Osteoblast (primary cell): Measurements from ENCODE around the gene TCFL5. TPM values are rescaled to one million over a fixed set of nuclear protein-coding genes. Genes with fewer than 3 reads are reported as not detected.

ENCODE experiments used
- DNase-seq: peaks from one replicate; pipeline ENCODE4 v3.0.0; 2011; ENCODE audit warnings: low spot score, mixed read lengths; ENCODE audit not compliant: insufficient read length; ENCODE audit errors: missing footprints
- H2AFZ ChIP-seq: 2 replicates; pipeline ENCODE4 v1.6.0; 2011; ENCODE audit warnings: mild to moderate bottlenecking, low read length
- H3K27ac ChIP-seq: 2 replicates; pipeline ENCODE4 v1.5.1; 2011; ENCODE audit warnings: mild to moderate bottlenecking, low read depth, low read length, moderate library complexity
- H3K27me3 ChIP-seq: 2 replicates; pipeline ENCODE4 v1.6.0; 2012; ENCODE audit warnings: mild to moderate bottlenecking, control low read depth, inconsistent platforms, low read length, moderate library complexity; ENCODE audit not compliant: insufficient read depth
- H3K36me3 ChIP-seq: 2 replicates; pipeline ENCODE4 v1.5.1; 2011; ENCODE audit warnings: mild to moderate bottlenecking, low read length, control low read depth, moderate library complexity; ENCODE audit not compliant: insufficient read depth
- H3K4me1 ChIP-seq: 2 replicates; pipeline ENCODE4 v1.5.1; 2011; ENCODE audit warnings: mild to moderate bottlenecking, low read length, control low read depth, moderate library complexity; ENCODE audit not compliant: insufficient read depth
- H3K4me2 ChIP-seq: 2 replicates; pipeline ENCODE4 v1.6.0; 2011; ENCODE audit warnings: mild to moderate bottlenecking, low read length; ENCODE audit not compliant: insufficient read depth
- H3K4me3 ChIP-seq: fragments of 200-600 bp; sonication (generic); 3 replicates; pipeline ENCODE4 v1.5.1; 2012; ENCODE audit warnings: mild to moderate bottlenecking, low read length, inconsistent platforms; ENCODE audit not compliant: insufficient read depth
- H3K79me2 ChIP-seq: 2 replicates; pipeline ENCODE4 v1.6.0; 2012; ENCODE audit warnings: mild to moderate bottlenecking, low read length, control low read depth, inconsistent platforms; ENCODE audit not compliant: insufficient read depth
- H3K9me3 ChIP-seq: 2 replicates; pipeline ENCODE4 v1.5.1; 2011; ENCODE audit warnings: low read depth, low read length, control low read depth
- H4K20me1 ChIP-seq: 2 replicates; pipeline ENCODE4 v1.6.0; 2012; ENCODE audit warnings: mild to moderate bottlenecking, low read length, control low read depth; ENCODE audit not compliant: insufficient read depth
- total RNA-seq: library from RNA; depleted of rRNA; stranded (reverse); fragments of >200 nt; gene quantifications from 2 replicates; pipeline ENCODE4 v1.2.3, GENCODE V29; 2012
- TF ChIP-seq, protein P1 (sequence below): IDR thresholded peaks from 2 replicates; pipeline ENCODE4 v1.5.1; 2011; ENCODE audit warnings: mild to moderate bottlenecking, low read depth, low read length, moderate library complexity; ENCODE audit errors: extremely low read depth

TCFL5 gene
- total RNA-seq, 1 donor, result 13.0 TPM

DNA sequence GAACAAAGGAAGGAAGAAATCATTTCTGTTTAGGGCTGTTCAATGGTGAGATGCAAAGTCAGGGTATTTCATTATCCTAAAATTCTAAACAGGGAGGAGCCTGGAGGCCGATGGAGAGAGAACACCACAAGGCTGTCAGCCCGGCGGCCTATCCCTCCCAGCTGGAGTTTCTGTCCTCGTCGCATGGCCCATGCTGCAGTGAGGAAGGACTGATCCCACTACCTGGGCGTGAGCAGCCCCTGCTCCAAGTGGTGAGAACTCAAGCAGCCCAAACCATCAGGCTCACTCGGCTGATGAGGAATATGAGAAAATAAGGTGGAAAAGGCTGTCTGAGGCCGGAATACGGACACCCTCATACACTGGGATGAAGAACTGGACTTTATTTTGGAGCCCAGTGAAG is 33.9 kb upstream of the TCFL5 start:
- Histone ChIP-seq H3K4me3 (no peak overlapping the region), H3K9me3 (no peaks in the 10 kb centered on the region), H4K20me1 (peaks cover 9% of the 10 kb centered on the region), H3K79me2 (peaks cover 3% of the 10 kb centered on the region), H3K36me3 (peaks cover 60% of the 10 kb centered on the region), H3K4me1 (peaks cover 12% of the 10 kb centered on the region), H3K27me3 (no peaks in the 10 kb centered on the region), H3K4me2 (no peak overlapping the region), H2AFZ (no peak overlapping the region), H3K27ac (no peak overlapping the region)
- DNase-seq, result peak; percentile 65
- TF ChIP-seq, protein P1, sequence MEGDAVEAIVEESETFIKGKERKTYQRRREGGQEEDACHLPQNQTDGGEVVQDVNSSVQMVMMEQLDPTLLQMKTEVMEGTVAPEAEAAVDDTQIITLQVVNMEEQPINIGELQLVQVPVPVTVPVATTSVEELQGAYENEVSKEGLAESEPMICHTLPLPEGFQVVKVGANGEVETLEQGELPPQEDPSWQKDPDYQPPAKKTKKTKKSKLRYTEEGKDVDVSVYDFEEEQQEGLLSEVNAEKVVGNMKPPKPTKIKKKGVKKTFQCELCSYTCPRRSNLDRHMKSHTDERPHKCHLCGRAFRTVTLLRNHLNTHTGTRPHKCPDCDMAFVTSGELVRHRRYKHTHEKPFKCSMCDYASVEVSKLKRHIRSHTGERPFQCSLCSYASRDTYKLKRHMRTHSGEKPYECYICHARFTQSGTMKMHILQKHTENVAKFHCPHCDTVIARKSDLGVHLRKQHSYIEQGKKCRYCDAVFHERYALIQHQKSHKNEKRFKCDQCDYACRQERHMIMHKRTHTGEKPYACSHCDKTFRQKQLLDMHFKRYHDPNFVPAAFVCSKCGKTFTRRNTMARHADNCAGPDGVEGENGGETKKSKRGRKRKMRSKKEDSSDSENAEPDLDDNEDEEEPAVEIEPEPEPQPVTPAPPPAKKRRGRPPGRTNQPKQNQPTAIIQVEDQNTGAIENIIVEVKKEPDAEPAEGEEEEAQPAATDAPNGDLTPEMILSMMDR, result no peak

DNA sequence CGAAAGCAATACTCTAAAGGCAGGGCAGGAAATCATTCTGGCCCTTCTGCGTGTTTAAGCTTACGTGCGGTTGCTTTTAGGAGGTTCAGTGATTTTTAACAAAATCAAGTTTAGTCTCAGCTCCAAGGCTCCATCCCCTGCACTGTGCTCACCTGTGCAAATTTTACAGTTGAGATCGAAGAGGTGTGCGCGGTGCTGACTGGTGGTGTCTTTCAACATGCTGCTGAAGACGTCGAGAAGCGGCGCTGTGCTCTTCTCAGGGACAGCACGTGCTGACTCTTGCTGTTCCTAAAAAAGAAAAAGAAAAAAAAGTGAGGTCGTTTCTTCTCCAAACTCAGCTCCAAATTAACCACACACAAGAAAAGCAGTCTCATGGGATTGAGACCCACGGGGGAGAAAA is 32.6 kb upstream of the TCFL5 start:
- Histone ChIP-seq H3K27ac (no peak overlapping the region), H3K4me3 (no peak overlapping the region), H2AFZ (no peak overlapping the region), H3K4me1 (no peaks in the 10 kb centered on the region), H3K27me3 (no peaks in the 10 kb centered on the region), H3K4me2 (no peak overlapping the region), H3K79me2 (peaks cover 3% of the 10 kb centered on the region), H4K20me1 (peaks cover 3% of the 10 kb centered on the region), H3K36me3 (peaks cover 72% of the 10 kb centered on the region), H3K9me3 (no peaks in the 10 kb centered on the region)
- TF ChIP-seq, protein P1, result no peak
- peak; percentile 58 for DNase-seq

DNA sequence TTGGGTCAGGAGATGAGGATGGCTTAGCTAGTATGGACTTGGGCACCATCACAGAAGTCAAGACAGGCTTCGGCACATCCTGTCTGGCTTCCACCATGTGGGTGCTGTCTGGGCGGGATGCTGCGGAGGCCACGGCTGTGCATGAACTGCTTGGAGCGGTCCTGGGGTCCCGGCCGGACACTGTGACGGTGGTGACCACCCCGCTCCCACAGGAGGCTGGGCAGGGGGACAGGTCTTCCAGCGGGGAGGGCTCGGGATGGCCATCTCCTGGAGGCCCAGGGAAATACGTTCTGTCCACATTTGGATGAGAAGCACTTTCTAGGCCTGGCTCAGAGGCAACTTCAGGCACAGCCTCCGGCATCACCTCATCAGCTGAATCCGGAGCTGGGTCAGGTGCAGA is 32.1 kb upstream of the TCFL5 start:
- H3K27ac ChIP-seq, result no peak overlapping the region
- H3K27me3 ChIP-seq, result no peaks in the 10 kb centered on the region
- no peaks in the 10 kb centered on the region for H3K9me3 ChIP-seq
- TF ChIP-seq, protein P1, result peak; percentile 13
- no peak overlapping the region for H3K4me2 ChIP-seq
- H3K36me3 ChIP-seq, result peaks cover 78% of the 10 kb centered on the region
- H3K4me1 ChIP-seq, result no peaks in the 10 kb centered on the region
- no peak overlapping the region for H3K4me3 ChIP-seq
- H3K79me2 ChIP-seq, result peaks cover 3% of the 10 kb centered on the region
- DNase-seq, result peak; percentile 48
- H2AFZ ChIP-seq, result no peak overlapping the region
- H4K20me1 ChIP-seq, result peaks cover 3% of the 10 kb centered on the region

DNA sequence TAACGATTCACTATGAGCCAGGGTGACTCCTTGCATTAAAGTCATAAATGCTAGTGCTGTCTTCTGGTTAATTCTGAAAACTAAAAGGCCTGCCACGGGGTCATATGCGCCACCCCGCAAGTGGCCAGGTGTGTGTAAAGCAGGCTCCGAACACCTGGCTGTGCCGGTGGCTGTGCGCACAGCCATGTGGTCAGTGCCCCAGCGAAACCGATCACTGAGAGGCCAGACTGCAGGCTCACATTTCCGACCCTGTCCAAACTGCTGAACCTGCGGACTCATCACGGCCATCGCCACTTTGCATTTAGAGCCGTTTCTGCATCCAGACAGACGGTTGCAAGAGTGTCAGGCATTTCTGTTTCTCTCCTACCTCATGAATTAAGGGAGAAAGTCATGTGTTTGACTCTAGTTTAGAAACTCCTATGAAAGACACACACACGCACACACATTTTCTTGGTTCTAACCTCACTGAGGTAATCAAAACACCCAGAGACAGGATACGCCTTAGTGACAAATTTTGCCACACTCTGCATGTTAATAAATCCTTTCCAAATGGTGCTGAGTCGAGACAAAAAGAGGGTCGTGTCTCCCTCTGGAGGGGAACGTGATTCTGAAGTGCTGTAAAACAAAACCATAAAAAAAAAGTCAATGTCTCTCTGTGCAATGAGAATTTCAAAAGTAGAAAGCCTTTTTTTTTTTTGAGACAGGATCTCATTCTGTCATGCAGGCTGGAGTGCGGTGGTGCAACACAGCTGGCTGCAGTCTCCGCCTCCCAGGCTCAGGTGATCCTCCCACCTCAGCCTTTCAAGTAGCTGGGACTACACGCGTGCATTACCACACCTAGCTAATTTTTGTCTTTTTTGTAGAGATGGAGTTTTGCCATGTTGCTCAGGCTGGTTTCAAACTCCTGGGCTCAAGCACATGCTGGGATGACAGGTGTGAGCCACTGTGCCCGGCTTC is 31.0 kb upstream of the TCFL5 start:
- Histone ChIP-seq H4K20me1 (peaks cover 11% of the 10 kb centered on the region), H2AFZ (no peak overlapping the region), H3K36me3 (peaks cover 88% of the 10 kb centered on the region), H3K4me3 (no peak overlapping the region), H3K4me2 (no peak overlapping the region), H3K27ac (no peak overlapping the region), H3K79me2 (peaks cover 3% of the 10 kb centered on the region), H3K4me1 (peaks cover 10% of the 10 kb centered on the region), H3K27me3 (no peaks in the 10 kb centered on the region), H3K9me3 (no peaks in the 10 kb centered on the region)
- peak; percentile 8 for DNase-seq
- TF ChIP-seq, protein P1, result no peak
